Kidney epithelial cell (primary cell): ENCODE data around the gene SUPT3H. TPM values are rescaled to one million over a fixed set of nuclear protein-coding genes. Genes with fewer than 3 reads are reported as not detected.

Experiments
- DNase-seq: peaks from one replicate; pipeline ENCODE4 v3.0.0-alpha.2; 2010; ENCODE audit warnings: low read depth
- H3K27me3 ChIP-seq: 2 replicates; pipeline ENCODE4 v1.6.0; 2011; ENCODE audit warnings: low read length; ENCODE audit not compliant: control insufficient read depth, insufficient read depth
- H3K36me3 ChIP-seq: 2 replicates; pipeline ENCODE4 v1.5.1; 2011; ENCODE audit warnings: low read length; ENCODE audit not compliant: control insufficient read depth, insufficient read depth
- H3K4me3 ChIP-seq: 2 replicates; pipeline ENCODE4 v1.5.1; 2011; ENCODE audit warnings: low read depth, mild to moderate bottlenecking, control low read depth, low read length
- CTCF ChIP-seq: IDR thresholded peaks from 2 replicates; pipeline ENCODE4 v1.5.1; 2011; ENCODE audit warnings: mild to moderate bottlenecking, moderate library complexity, low read length, control low read depth, inconsistent platforms; ENCODE audit not compliant: insufficient read depth, poor library complexity, severe bottlenecking
- total RNA-seq: library from RNA; depleted of rRNA; stranded (reverse); fragments of >200 nt; gene quantifications from 2 replicates; pipeline ENCODE4 v1.2.3, GENCODE V29; 2015

SUPT3H gene
- total RNA-seq, 1 donor from 2014 or later, result 18.3 TPM

- no peaks in the 10 kb centered on the region for H3K36me3 ChIP-seq
- H3K4me3 ChIP-seq, result no peak overlapping the region
- no peaks in the 10 kb centered on the region for H3K27me3 ChIP-seq
- no peak for DNase-seq
- no peak for TF ChIP-seq CTCF
These were observed 272.4 kb downstream of the SUPT3H start for GRCh38 chr6:45105170-45105820.

- Histone ChIP-seq H3K4me3 (no peak overlapping the region), H3K27me3 (no peaks in the 10 kb centered on the region), H3K36me3 (no peaks in the 10 kb centered on the region)
- DNase-seq, result no peak
- TF ChIP-seq CTCF, result no peak
These were observed 273.3 kb downstream of the SUPT3H start for GRCh38 chr6:45104429-45104828.

- Histone ChIP-seq H3K27me3 (no peaks in the 10 kb centered on the region), H3K4me3 (no peak overlapping the region), H3K36me3 (no peaks in the 10 kb centered on the region)
- DNase-seq, result no peak
- no peak for TF ChIP-seq CTCF
These were observed 279.5 kb downstream of the SUPT3H start for GRCh38 chr6:45098256-45098655.

- Histone ChIP-seq H3K27me3 (no peaks in the 10 kb centered on the region), H3K4me3 (no peak overlapping the region), H3K36me3 (no peaks in the 10 kb centered on the region)
- no peak for TF ChIP-seq CTCF
- DNase-seq, result no peak
These were observed 282.9 kb downstream of the SUPT3H start for GRCh38 chr6:45094831-45095230.

GRCh38 chr6:45092135-45092534 lies 285.6 kb downstream of the SUPT3H start:
- H3K4me3 ChIP-seq, result no peak overlapping the region
- no peak for TF ChIP-seq CTCF
- DNase-seq, result no peak
- no peaks in the 10 kb centered on the region for H3K36me3 ChIP-seq
- H3K27me3 ChIP-seq, result no peaks in the 10 kb centered on the region
